DOHH2 (cell line): ENCODE measurements around the gene EHMT1.

Source experiments
- H3F3A ChIP-seq: fragments of 200-600 bp; sonication (generic), shearing (Covaris generic); 2 replicates; pipeline ENCODE4 v1.6.0; 2016; ENCODE audit warnings: antibody characterized with exemption, mild to moderate bottlenecking; ENCODE audit not compliant: control insufficient read depth, insufficient read depth
- H3K27ac ChIP-seq: fragments of 200-600 bp; sonication (generic); 2 replicates; pipeline ENCODE4 v1.5.1; 2014; ENCODE audit warnings: low read depth, mild to moderate bottlenecking, low read length, moderate library complexity
- H3K27me3 ChIP-seq: fragments of 200-600 bp; sonication (generic); 2 replicates; pipeline ENCODE4 v1.6.1; 2014; ENCODE audit warnings: mild to moderate bottlenecking, low read length, mixed read lengths; ENCODE audit not compliant: control insufficient read depth
- H3K36me3 ChIP-seq: fragments of 200-600 bp; sonication (generic); 2 replicates; pipeline ENCODE4 v1.6.1; 2014; ENCODE audit warnings: mild to moderate bottlenecking, low read length, moderate library complexity, mixed read lengths; ENCODE audit not compliant: control insufficient read depth
- H3K4me1 ChIP-seq: fragments of 200-600 bp; sonication (generic); 2 replicates; pipeline ENCODE4 v1.6.1; 2014; ENCODE audit warnings: mild to moderate bottlenecking, low read length, mixed read lengths; ENCODE audit not compliant: control insufficient read depth
- H3K4me2 ChIP-seq: fragments of 200-600 bp; sonication (generic); 2 replicates; pipeline ENCODE4 v1.6.0; 2014; ENCODE audit warnings: mild to moderate bottlenecking, low read length, moderate library complexity
- H3K4me3 ChIP-seq: fragments of 200-600 bp; sonication (generic); 2 replicates; pipeline ENCODE4 v1.5.1; 2014; ENCODE audit warnings: mild to moderate bottlenecking, low read length, mixed read lengths
- H3K79me2 ChIP-seq: fragments of 200-600 bp; sonication (generic); 2 replicates; pipeline ENCODE4 v1.6.1; 2014; ENCODE audit warnings: mild to moderate bottlenecking, low read length, mixed read lengths; ENCODE audit not compliant: control insufficient read depth
- H3K9me2 ChIP-seq: fragments of 200-600 bp; sonication (generic); replicated peaks from 2 replicates; pipeline ENCODE4 v1.6.1; 2014; ENCODE audit warnings: mild to moderate bottlenecking, low read length, mixed read lengths; ENCODE audit not compliant: control insufficient read depth
- H3K9me3 ChIP-seq: fragments of 200-600 bp; sonication (generic); 2 replicates; pipeline ENCODE4 v1.6.1; 2014; ENCODE audit warnings: antibody characterized with exemption, low read length, mixed read lengths; ENCODE audit not compliant: control insufficient read depth, insufficient read depth
- H4K20me1 ChIP-seq: fragments of 200-600 bp; sonication (generic); 2 replicates; pipeline ENCODE4 v1.6.0; 2014; ENCODE audit warnings: low read depth, mild to moderate bottlenecking, antibody characterized with exemption, low read length, moderate library complexity; ENCODE audit not compliant: control insufficient read depth, insufficient read depth
- CTCF ChIP-seq: fragments of 200-600 bp; sonication (generic); IDR thresholded peaks from one replicate; pipeline ENCODE4 v1.5.1; 2014; ENCODE audit warnings: antibody characterized with exemption, mild to moderate bottlenecking, low read depth, low read length; ENCODE audit not compliant: poor library complexity, severe bottlenecking
- EZH2phosphoT487 ChIP-seq: fragments of 200-600 bp; sonication (generic); IDR thresholded peaks from 2 replicates; pipeline ENCODE4 v1.6.1; 2017; ENCODE audit warnings: borderline replicate concordance, mild to moderate bottlenecking, antibody characterized with exemption, low read length, moderate library complexity, mixed read lengths

Gene EHMT1

GRCh38 chr9:137682428-137683105 is 63.8 kb downstream of the EHMT1 start:
- Histone ChIP-seq H3K4me2 (peak overlapping the region; percentile 69), H3K4me1 (peaks cover 70% of the 10 kb centered on the region), H3K27me3 (no peaks in the 10 kb centered on the region), H3K36me3 (peaks cover 61% of the 10 kb centered on the region), H3K27ac (peak overlapping the region; percentile 84), H3K9me2 (no peaks in the 10 kb centered on the region), H3K79me2 (peaks cover 99% of the 10 kb centered on the region), H3K4me3 (0 out of 2 replicates have a peak overlapping the region, but pooled peaks have one; percentile 12), H3F3A (peaks cover 15% of the 10 kb centered on the region), H4K20me1 (peaks cover 10% of the 10 kb centered on the region; the same call in 1 of the 2 replicates), H3K9me3 (no peaks in the 10 kb centered on the region)
- TF ChIP-seq EZH2phosphoT487 (no peak), CTCF (no peak)

GRCh38 chr9:137683262-137683864 is 64.6 kb downstream of the EHMT1 start:
- Histone ChIP-seq H3K9me2 (no peaks in the 10 kb centered on the region), H4K20me1 (peaks cover 10% of the 10 kb centered on the region; the same call in 1 of the 2 replicates), H3K27me3 (no peaks in the 10 kb centered on the region), H3K27ac (no peak overlapping the region; the same call in 1 of the 2 replicates), H3K36me3 (peaks cover 59% of the 10 kb centered on the region), H3K4me1 (peaks cover 66% of the 10 kb centered on the region), H3K9me3 (no peaks in the 10 kb centered on the region), H3K79me2 (peaks cover 100% of the 10 kb centered on the region), H3F3A (peaks cover 12% of the 10 kb centered on the region), H3K4me2 (peak overlapping the region; percentile 69; the same call in 1 of the 2 replicates), H3K4me3 (no peak overlapping the region)
- TF ChIP-seq CTCF (no peak), EZH2phosphoT487 (no peak)

- peaks cover 60% of the 10 kb centered on the region for H3K36me3 ChIP-seq
- no peak overlapping the region for H3K27ac ChIP-seq
- H3K79me2 ChIP-seq: peaks cover 100% of the 10 kb centered on the region
- H4K20me1 ChIP-seq: peaks cover 20% of the 10 kb centered on the region
- no peak for TF ChIP-seq CTCF
- TF ChIP-seq EZH2phosphoT487: no peak
- H3F3A ChIP-seq: peaks cover 5% of the 10 kb centered on the region; the same call in 1 of the 2 replicates
- H3K4me2 ChIP-seq: no peak overlapping the region
- no peak overlapping the region for H3K4me3 ChIP-seq
- H3K9me2 ChIP-seq: no peaks in the 10 kb centered on the region
- H3K27me3 ChIP-seq: no peaks in the 10 kb centered on the region
- no peaks in the 10 kb centered on the region for H3K9me3 ChIP-seq
- peaks cover 63% of the 10 kb centered on the region for H3K4me1 ChIP-seq
Measured at GRCh38 chr9:137685035-137685740, 66.4 kb downstream of the EHMT1 start.
